Measurements from ENCODE around the gene OR4N2.
"Not testable (repeated sequence)": the region's sequence is repeated elsewhere in the genome, so short reads cannot be mapped to it uniquely, and the experiment has no call there.

The OR4N2 gene

GRCh38 chr14:19851365-19851764 lies 47.8 kb downstream of the OR4N2 start:
- no peaks in the 10 kb centered on the region for H3K36me3 ChIP-seq (ENCODE audit: control insufficient read depth, low read depth, low read length)
- H3K9ac ChIP-seq (ENCODE audit: low read length): no peak overlapping the region
- H3K9me3 ChIP-seq (ENCODE audit: control insufficient read depth, low read depth, low read length): peaks cover 37% of the 10 kb centered on the region
- H3K4me3 ChIP-seq (ENCODE audit: low read length): no peak overlapping the region
- no peak overlapping the region for H3K27ac ChIP-seq (ENCODE audit: low read length)
- no peaks in the 10 kb centered on the region for H3K4me1 ChIP-seq (ENCODE audit: control insufficient read depth, low read depth, low read length)
- H3K27me3 ChIP-seq (ENCODE audit: control insufficient read depth, insufficient read depth, low read length): no peaks in the 10 kb centered on the region

- H3K4me1 ChIP-seq (ENCODE audit: control insufficient read depth, low read depth, low read length); H3K27me3 ChIP-seq (ENCODE audit: control insufficient read depth, insufficient read depth, low read length); H3K9ac ChIP-seq (ENCODE audit: low read length); H3K4me3 ChIP-seq (ENCODE audit: low read length); H3K27ac ChIP-seq (ENCODE audit: low read length); H3K36me3 ChIP-seq (ENCODE audit: control insufficient read depth, low read depth, low read length): not testable (repeated sequence)
- peaks cover 67% of the 10 kb centered on the region for H3K9me3 ChIP-seq (ENCODE audit: control insufficient read depth, low read depth, low read length)
Measured at GRCh38 chr14:19866061-19866669, 62.6 kb downstream of the OR4N2 start.

- Histone ChIP-seq H3K36me3 (ENCODE audit: control insufficient read depth, low read depth, low read length) (no peaks in the 10 kb centered on the region), H3K4me3 (ENCODE audit: low read length) (no peak overlapping the region), H3K27ac (ENCODE audit: low read length) (no peak overlapping the region), H3K9me3 (ENCODE audit: control insufficient read depth, low read depth, low read length) (peaks cover 75% of the 10 kb centered on the region), H3K27me3 (ENCODE audit: control insufficient read depth, insufficient read depth, low read length) (no peaks in the 10 kb centered on the region), H3K9ac (ENCODE audit: low read length) (no peak overlapping the region), H3K4me1 (ENCODE audit: control insufficient read depth, low read depth, low read length) (no peaks in the 10 kb centered on the region)
Measured at GRCh38 chr14:19873178-19873577, 69.6 kb downstream of the OR4N2 start.

- H3K27me3 ChIP-seq (ENCODE audit: control insufficient read depth, insufficient read depth, low read length): no peaks in the 10 kb centered on the region
- no peaks in the 10 kb centered on the region for H3K36me3 ChIP-seq (ENCODE audit: control insufficient read depth, low read depth, low read length)
- no peak within 1 kb of the TSS for H3K27ac ChIP-seq (ENCODE audit: low read length)
- no peaks in the 10 kb centered on the region for H3K4me1 ChIP-seq (ENCODE audit: control insufficient read depth, low read depth, low read length)
- no peak within 1 kb of the TSS for H3K4me3 ChIP-seq (ENCODE audit: low read length)
- peaks cover 74% of the 10 kb centered on the region for H3K9me3 ChIP-seq (ENCODE audit: control insufficient read depth, low read depth, low read length)
- no peak within 1 kb of the TSS for H3K9ac ChIP-seq (ENCODE audit: low read length)
Measured at GRCh38 chr14:19874842-19875241, 71.3 kb downstream of the OR4N2 start, which contains the start of gene OR4K2. Gene OR4K2, plus strand, starts transcription at chr14:19875142. Its CDS starts 1,126 bp downstream, at chr14:19876268.

GRCh38 chr14:19878029-19878642 lies 74.6 kb downstream of the OR4N2 start:
- Histone ChIP-seq H3K36me3 (ENCODE audit: control insufficient read depth, low read depth, low read length) (no peaks in the 10 kb centered on the region), H3K4me1 (ENCODE audit: control insufficient read depth, low read depth, low read length) (no peaks in the 10 kb centered on the region), H3K9ac (ENCODE audit: low read length) (no peak overlapping the region), H3K27me3 (ENCODE audit: control insufficient read depth, insufficient read depth, low read length) (no peaks in the 10 kb centered on the region), H3K27ac (ENCODE audit: low read length) (no peak overlapping the region), H3K4me3 (ENCODE audit: low read length) (no peak overlapping the region), H3K9me3 (ENCODE audit: control insufficient read depth, low read depth, low read length) (peaks cover 76% of the 10 kb centered on the region)
